Mesodermal cell (in vitro differentiated cells): ENCODE results near the gene TIMM44.
"Not testable (repeated sequence)": the region's sequence is repeated elsewhere in the genome, so short reads cannot be mapped to it uniquely, and the experiment has no call there.

ENCODE experiments used
- H3K27ac ChIP-seq: 2 replicates; pipeline ENCODE4 v1.7.0; 2013; ENCODE audit warnings: mild to moderate bottlenecking, low read depth, low read length, moderate library complexity; ENCODE audit not compliant: severe bottlenecking
- H3K36me3 ChIP-seq: 2 replicates; pipeline ENCODE4 v1.7.1; 2013; ENCODE audit warnings: mild to moderate bottlenecking, low read length, moderate library complexity; ENCODE audit not compliant: control insufficient read depth, insufficient read depth
- H3K4me1 ChIP-seq: one replicate; pipeline ENCODE4 v1.7.1; 2013; ENCODE audit warnings: mild to moderate bottlenecking, low read length; ENCODE audit not compliant: insufficient read depth, control insufficient read depth, poor library complexity, severe bottlenecking
- H3K4me3 ChIP-seq: 2 replicates; pipeline ENCODE4 v1.7.0; 2013; ENCODE audit warnings: low read length, control low read depth, mild to moderate bottlenecking; ENCODE audit not compliant: insufficient read depth, poor library complexity, severe bottlenecking; ENCODE audit errors: extremely low read depth
- H3K9me3 ChIP-seq: 2 replicates; pipeline ENCODE4 v1.7.1; 2013; ENCODE audit warnings: mild to moderate bottlenecking, low read length, moderate library complexity; ENCODE audit not compliant: control insufficient read depth
- WGBS, 2 experiments: methylation state at CpG; one replicate each; pipeline ENCODE4 v1.1.5; 2013; ENCODE audit warnings: missing lambda C conversion rate in 2 of 2; ENCODE audit not compliant: insufficient coverage in 2 of 2; 5-methylcytosine and 5-hydroxymethylcytosine counted together

Gene TIMM44

GRCh38 chr19:7965259-7965841 lies 21.9 kb upstream of the TIMM44 start:
- Histone ChIP-seq H3K36me3 (peaks cover 98% of the 10 kb centered on the region), H3K4me3 (no peak overlapping the region), H3K4me1 (no peaks in the 10 kb centered on the region), H3K27ac (peak overlapping the region; percentile 36), H3K9me3 (no peaks in the 10 kb centered on the region)
- WGBS, 2 experiments, result 89 to 96% methylated on average over 9 of the region's 12 CpGs

GRCh38 chr19:7963566-7963965 lies 20.1 kb upstream of the TIMM44 start:
- no peak overlapping the region for H3K27ac ChIP-seq
- peaks cover 92% of the 10 kb centered on the region for H3K36me3 ChIP-seq
- 98 to 100% methylated on average over 25 of the region's 25 CpGs for WGBS, 2 experiments
- no peaks in the 10 kb centered on the region for H3K9me3 ChIP-seq
- H3K4me3 ChIP-seq, result no peak overlapping the region
- H3K4me1 ChIP-seq, result no peaks in the 10 kb centered on the region

GRCh38 chr19:7962644-7963268 lies 19.3 kb upstream of the TIMM44 start:
- WGBS, 2 experiments, result 94 to 96% methylated on average over 18 to 19 of the region's 22 CpGs
- Histone ChIP-seq H3K9me3 (no peaks in the 10 kb centered on the region), H3K4me3 (no peak overlapping the region), H3K36me3 (peaks cover 91% of the 10 kb centered on the region), H3K4me1 (no peaks in the 10 kb centered on the region), H3K27ac (no peak overlapping the region)

- 96 to 100% methylated on average over 4 to 9 of the region's 13 CpGs for WGBS, 2 experiments
- peaks cover 84% of the 10 kb centered on the region for H3K36me3 ChIP-seq
- H3K9me3 ChIP-seq, result no peaks in the 10 kb centered on the region
- no peak overlapping the region for H3K27ac ChIP-seq
- no peaks in the 10 kb centered on the region for H3K4me1 ChIP-seq
- H3K4me3 ChIP-seq, result no peak overlapping the region
These were observed 18.6 kb upstream of the TIMM44 start for GRCh38 chr19:7961920-7962626.

- H3K36me3 ChIP-seq, result peaks cover 74% of the 10 kb centered on the region
- not testable (repeated sequence) for H3K4me1 ChIP-seq, H3K4me3 ChIP-seq, H3K9me3 ChIP-seq, H3K27ac ChIP-seq
- 94 to 100% methylated on average over 2 of the region's 4 CpGs for WGBS, 2 experiments
These were observed 17.6 kb upstream of the TIMM44 start for GRCh38 chr19:7961082-7961481.

GRCh38 chr19:7959211-7959610 lies 15.7 kb upstream of the TIMM44 start:
- Histone ChIP-seq H3K36me3 (peaks cover 56% of the 10 kb centered on the region), H3K4me1 (no peaks in the 10 kb centered on the region), H3K4me3 (no peak overlapping the region), H3K27ac (no peak overlapping the region), H3K9me3 (no peaks in the 10 kb centered on the region)
- 96 to 99% methylated on average over 5 to 6 of the region's 6 CpGs for WGBS, 2 experiments

GRCh38 chr19:7955696-7956095 lies 12.2 kb upstream of the TIMM44 start:
- no peak overlapping the region for H3K27ac ChIP-seq
- H3K4me3 ChIP-seq, result no peak overlapping the region
- H3K9me3 ChIP-seq, result no peaks in the 10 kb centered on the region
- H3K4me1 ChIP-seq, result peaks cover 2% of the 10 kb centered on the region
- H3K36me3 ChIP-seq, result peaks cover 21% of the 10 kb centered on the region
- 93% methylated on average over 7 to 11 of the region's 11 CpGs for WGBS, 2 experiments

GRCh38 chr19:7953576-7953975 lies 10.1 kb upstream of the TIMM44 start:
- Histone ChIP-seq H3K36me3 (peaks cover 8% of the 10 kb centered on the region), H3K9me3 (no peaks in the 10 kb centered on the region), H3K27ac (no peak overlapping the region), H3K4me1 (peaks cover 2% of the 10 kb centered on the region), H3K4me3 (no peak overlapping the region)
- WGBS, 2 experiments, result 73 to 79% methylated on average over 4 to 7 of the region's 7 CpGs

- H3K4me3 ChIP-seq, result no peak overlapping the region
- 60 to 69% methylated on average over 3 of the region's 3 CpGs for WGBS, 2 experiments
- H3K4me1 ChIP-seq, result peaks cover 2% of the 10 kb centered on the region
- no peak overlapping the region for H3K27ac ChIP-seq
- H3K9me3 ChIP-seq, result no peaks in the 10 kb centered on the region
- peaks cover 3% of the 10 kb centered on the region for H3K36me3 ChIP-seq
These were observed 9.6 kb upstream of the TIMM44 start for GRCh38 chr19:7953060-7953459.

GRCh38 chr19:7947939-7948338 lies 4.5 kb upstream of the TIMM44 start:
- peaks cover 1% of the 10 kb centered on the region for H3K4me1 ChIP-seq

More at GRCh38 chr19:7947939-7948338, 4.5 kb upstream of the TIMM44 start:
- peaks cover 4% of the 10 kb centered on the region for H3K36me3 ChIP-seq
- 94 to 100% methylated on average over 3 to 4 of the region's 4 CpGs for WGBS, 2 experiments
- H3K27ac ChIP-seq, result no peak overlapping the region
- H3K4me3 ChIP-seq, result no peak overlapping the region
- H3K9me3 ChIP-seq, result no peaks in the 10 kb centered on the region
